ENCODE data around the gene NRSN2.

Gene NRSN2

GRCh38 chr20:366041-366718, 19.3 kb downstream of the NRSN2 start:
- H2AFZ ChIP-seq (ENCODE audit: low read length) = no peak overlapping the region
- H3K9me2 ChIP-seq (replicated peaks; ENCODE audit: insufficient read depth, low read length) = no peaks in the 10 kb centered on the region
- no peaks in the 10 kb centered on the region for H3K9me3 ChIP-seq (replicated peaks; ENCODE audit: insufficient read depth, low read length)
- no peaks in the 10 kb centered on the region for H3F3A ChIP-seq (ENCODE audit: insufficient read depth, low read length)
- DNase-seq = no peak
- no peaks in the 10 kb centered on the region for H3K36me3 ChIP-seq (replicated peaks; ENCODE audit: insufficient read depth, low read length)
- H3K9ac ChIP-seq (ENCODE audit: low read length) = no peak overlapping the region
- H3K27ac ChIP-seq (ENCODE audit: low read length) = no peak overlapping the region
- no peaks in the 10 kb centered on the region for H4K20me1 ChIP-seq (ENCODE audit: insufficient read depth, low read length)
- no peak overlapping the region for H3K4me3 ChIP-seq (ENCODE audit: low read length)
- no peaks in the 10 kb centered on the region for H3K79me2 ChIP-seq (ENCODE audit: low read length)
- no peaks in the 10 kb centered on the region for H3K27me3 ChIP-seq (replicated peaks; ENCODE audit: insufficient read depth, low read length)
- no peak overlapping the region for H3K4me2 ChIP-seq (ENCODE audit: low read depth, low read length)
- TF ChIP-seq CTCF (IDR thresholded peaks at IDR 0.05; ENCODE audit: low read length) = no peak
- TF ChIP-seq EZH2phosphoT487 (IDR thresholded peaks at IDR 0.05; ENCODE audit: low read length) = no peak
- no peak for TF ChIP-seq EZH2 (optimal IDR thresholded peaks at IDR 0.05; ENCODE audit: low read depth, low read length)
- H3K4me1 ChIP-seq (ENCODE audit: low read length) = 0 out of 2 replicates have a peak, but pooled peaks cover 11% of the 10 kb centered on the region

- no peaks in the 10 kb centered on the region for H3F3A ChIP-seq (ENCODE audit: insufficient read depth, low read length)
- H3K9me2 ChIP-seq (replicated peaks; ENCODE audit: insufficient read depth, low read length) = no peaks in the 10 kb centered on the region
- H3K27me3 ChIP-seq (replicated peaks; ENCODE audit: insufficient read depth, low read length) = no peaks in the 10 kb centered on the region
- no peaks in the 10 kb centered on the region for H3K9me3 ChIP-seq (replicated peaks; ENCODE audit: insufficient read depth, low read length)
- no peak overlapping the region for H3K4me3 ChIP-seq (ENCODE audit: low read length)
- H3K4me1 ChIP-seq (ENCODE audit: low read length) = 0 out of 2 replicates have a peak, but pooled peaks cover 13% of the 10 kb centered on the region
- no peaks in the 10 kb centered on the region for H3K36me3 ChIP-seq (replicated peaks; ENCODE audit: insufficient read depth, low read length)
- no peak overlapping the region for H2AFZ ChIP-seq (ENCODE audit: low read length)
- H3K79me2 ChIP-seq (ENCODE audit: low read length) = no peaks in the 10 kb centered on the region
- no peaks in the 10 kb centered on the region for H4K20me1 ChIP-seq (ENCODE audit: insufficient read depth, low read length)
- no peak overlapping the region for H3K4me2 ChIP-seq (ENCODE audit: low read depth, low read length)
- no peak overlapping the region for H3K27ac ChIP-seq (ENCODE audit: low read length)
- no peak for TF ChIP-seq EZH2 (optimal IDR thresholded peaks at IDR 0.05; ENCODE audit: low read depth, low read length)
- TF ChIP-seq EZH2phosphoT487 (IDR thresholded peaks at IDR 0.05; ENCODE audit: low read length) = no peak
- TF ChIP-seq CTCF (IDR thresholded peaks at IDR 0.05; ENCODE audit: low read length) = no peak
- no peak overlapping the region for H3K9ac ChIP-seq (ENCODE audit: low read length)
- no peak for DNase-seq
These were observed 20.0 kb downstream of the NRSN2 start for GRCh38 chr20:366719-367485.

GRCh38 chr20:367486-367887, 20.6 kb downstream of the NRSN2 start:
- Histone ChIP-seq H2AFZ (ENCODE audit: low read length) (no peak overlapping the region), H4K20me1 (ENCODE audit: insufficient read depth, low read length) (no peaks in the 10 kb centered on the region), H3K4me3 (ENCODE audit: low read length) (no peak overlapping the region), H3K9me2 (replicated peaks; ENCODE audit: insufficient read depth, low read length) (no peaks in the 10 kb centered on the region), H3K36me3 (replicated peaks; ENCODE audit: insufficient read depth, low read length) (no peaks in the 10 kb centered on the region), H3K4me1 (ENCODE audit: low read length) (0 out of 2 replicates have a peak, but pooled peaks cover 12% of the 10 kb centered on the region), H3K27me3 (replicated peaks; ENCODE audit: insufficient read depth, low read length) (no peaks in the 10 kb centered on the region), H3K27ac (ENCODE audit: low read length) (no peak overlapping the region), H3F3A (ENCODE audit: insufficient read depth, low read length) (no peaks in the 10 kb centered on the region), H3K4me2 (ENCODE audit: low read depth, low read length) (no peak overlapping the region), H3K9ac (ENCODE audit: low read length) (no peak overlapping the region), H3K9me3 (replicated peaks; ENCODE audit: insufficient read depth, low read length) (no peaks in the 10 kb centered on the region), H3K79me2 (ENCODE audit: low read length) (no peaks in the 10 kb centered on the region)
- TF ChIP-seq CTCF (IDR thresholded peaks at IDR 0.05; ENCODE audit: low read length) (no peak), EZH2phosphoT487 (IDR thresholded peaks at IDR 0.05; ENCODE audit: low read length) (no peak), EZH2 (optimal IDR thresholded peaks at IDR 0.05; ENCODE audit: low read depth, low read length) (no peak)
- no peak for DNase-seq
